ENCODE measurements around the gene LAMTOR4. TPM values are rescaled to one million over a fixed set of nuclear protein-coding genes. Genes with fewer than 3 reads are reported as not detected.
"Not testable (repeated sequence)": the region's sequence is repeated elsewhere in the genome, so short reads cannot be mapped to it uniquely, and the experiment has no call there.

Gene LAMTOR4
- total RNA-seq, 1 experiment from 2014 or later = 344 TPM

- DNase-seq (ENCODE audit: low spot score) = no peak
Measured at GRCh38 chr7:100171087-100171681, 22.5 kb downstream of the LAMTOR4 start.

GRCh38 chr7:100171840-100172239, 23.1 kb downstream of the LAMTOR4 start:
- DNase-seq (ENCODE audit: low spot score) = no peak

- DNase-seq (ENCODE audit: low spot score) = no peak
Measured at GRCh38 chr7:100173806-100174495, 25.2 kb downstream of the LAMTOR4 start.

GRCh38 chr7:100174582-100174981, 25.9 kb downstream of the LAMTOR4 start:
- DNase-seq (ENCODE audit: low spot score) = no peak

DNA sequence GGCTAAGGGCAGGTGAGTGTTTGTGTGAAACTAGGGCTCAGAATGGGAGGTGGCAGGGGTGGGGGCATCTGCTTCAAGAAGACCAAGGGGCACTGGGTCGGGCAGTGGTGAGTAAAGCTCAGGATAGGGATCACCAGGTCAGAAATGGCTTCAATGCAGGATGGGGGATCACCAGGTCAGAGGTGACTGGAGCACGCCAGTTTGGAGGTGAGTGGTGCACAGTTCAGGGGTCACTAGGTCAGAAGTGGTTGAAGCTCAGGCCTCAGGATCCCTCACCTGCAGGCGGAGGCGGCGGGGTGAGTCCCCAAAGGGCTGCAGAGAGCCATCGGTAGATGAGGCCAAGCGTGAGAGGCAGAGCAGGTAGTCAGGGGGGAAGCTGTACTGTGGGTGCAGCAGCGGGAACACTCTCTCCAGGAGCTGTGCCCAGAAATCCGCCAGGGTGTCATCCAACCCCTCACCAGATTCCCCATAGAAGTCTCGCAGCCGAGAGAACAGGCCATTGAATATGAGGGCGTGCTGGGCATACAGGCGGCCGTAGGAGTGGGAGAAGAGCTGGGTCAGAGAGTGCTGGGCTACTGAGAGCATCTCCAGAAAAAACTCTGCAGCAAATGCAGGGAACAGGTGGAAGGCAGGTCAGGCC, 26.7 kb downstream of the LAMTOR4 start:
- DNase-seq (ENCODE audit: low spot score) = no peak

DNA sequence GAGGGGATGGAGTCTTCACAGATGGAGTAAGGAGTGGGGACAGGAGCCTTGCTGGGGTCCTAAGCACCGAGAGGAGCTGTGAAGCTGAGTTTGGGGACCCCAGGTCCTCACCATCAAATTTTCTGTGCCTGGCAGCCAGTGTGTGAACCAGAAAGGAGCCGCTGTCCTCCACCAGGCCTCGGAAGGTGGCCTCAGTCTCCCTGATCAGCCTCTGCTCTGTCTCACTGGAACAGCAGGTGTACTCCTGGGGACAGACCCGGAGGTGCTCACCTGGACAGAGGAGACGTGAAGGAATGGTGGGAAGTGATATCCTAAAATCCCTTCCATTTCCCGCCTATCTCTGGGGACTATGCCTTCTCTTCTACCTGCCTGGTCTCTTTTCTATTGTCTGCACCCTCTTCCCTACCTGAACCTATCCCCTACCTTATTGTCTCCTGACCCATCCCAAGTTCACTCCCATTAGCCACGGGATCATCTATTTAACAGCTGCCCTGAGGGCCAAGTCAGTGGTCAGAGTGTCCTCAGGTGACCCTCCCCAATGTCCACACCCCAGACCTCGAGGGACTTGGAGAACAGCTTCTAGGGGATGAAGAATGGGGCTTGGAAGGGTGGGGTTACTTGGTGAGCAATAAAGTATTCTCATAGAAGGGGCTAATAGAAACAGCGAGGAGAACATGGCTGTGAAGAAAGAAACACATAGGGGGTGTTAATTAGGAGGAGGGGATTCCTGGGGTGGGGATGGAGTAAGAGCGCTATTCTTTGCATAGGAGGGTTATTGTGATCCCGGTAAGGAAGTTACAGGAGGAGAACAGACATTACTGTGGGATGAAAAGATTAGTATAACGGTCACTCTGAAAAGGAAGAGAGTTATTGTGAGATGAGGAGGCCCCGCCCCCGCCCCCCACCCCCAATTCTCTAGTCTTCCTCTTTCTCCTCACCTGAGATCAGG, 27.7 kb downstream of the LAMTOR4 start:
- no peak for DNase-seq (ENCODE audit: low spot score)

DNA sequence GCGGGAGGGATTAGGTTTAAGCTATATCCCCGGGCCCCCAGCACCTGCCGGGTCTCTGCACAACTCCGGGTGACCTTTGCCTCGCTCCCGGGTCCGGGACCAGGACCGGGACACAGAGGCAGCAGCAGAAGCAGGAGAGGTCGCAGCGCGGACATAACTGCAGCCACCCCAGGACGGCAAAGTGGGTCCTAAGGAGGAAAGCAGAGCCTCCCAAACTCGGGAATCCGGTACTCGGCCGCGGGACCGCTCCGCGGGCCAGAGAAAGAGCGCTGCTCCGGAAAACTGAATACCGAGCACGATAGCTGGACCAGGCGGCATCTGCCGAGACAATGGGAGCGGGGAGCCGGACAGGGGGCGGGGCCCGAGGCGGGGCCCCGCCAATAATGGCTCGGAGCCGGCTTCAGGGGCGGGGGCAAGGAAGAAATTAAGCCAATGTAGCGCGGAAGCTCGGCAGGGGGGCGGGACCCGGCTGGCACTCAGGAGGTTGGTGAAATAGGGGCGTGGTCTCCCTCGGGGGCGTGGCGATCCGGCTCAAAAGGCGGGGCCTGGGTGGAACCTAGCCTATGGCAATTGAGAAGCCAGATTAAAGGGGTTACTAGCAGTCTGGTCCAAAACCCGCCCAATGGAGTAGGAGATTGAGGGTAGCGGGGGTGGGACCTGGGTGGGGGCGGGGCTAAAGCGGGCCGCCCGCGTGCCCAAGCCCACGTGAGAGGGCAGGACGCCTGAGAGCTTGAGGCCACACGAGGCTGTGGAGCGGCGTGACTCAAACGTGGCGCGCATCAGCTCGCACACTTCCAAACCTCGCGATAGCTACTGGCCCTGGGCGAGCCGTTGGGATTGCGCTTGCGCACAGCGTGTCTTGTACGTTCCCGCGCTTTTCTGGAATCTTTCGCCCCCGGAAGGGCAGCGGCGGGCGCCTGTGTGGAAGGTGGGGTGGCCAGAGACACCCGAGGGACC, 28.6 kb downstream of the LAMTOR4 start, which contains the start of the genes GPC2 and STAG3:
TSS of gene GPC2 (minus strand) at position 337 of the 957 bp plus-strand sequence. CDS start at position 155, 182 bp downstream.
TSS of gene STAG3 (plus strand) at position 874 of the 957 bp plus-strand sequence. CDS start 2,639 bp downstream, outside the sequence.
- DNase-seq (ENCODE audit: low spot score) = peak; percentile 98

DNA sequence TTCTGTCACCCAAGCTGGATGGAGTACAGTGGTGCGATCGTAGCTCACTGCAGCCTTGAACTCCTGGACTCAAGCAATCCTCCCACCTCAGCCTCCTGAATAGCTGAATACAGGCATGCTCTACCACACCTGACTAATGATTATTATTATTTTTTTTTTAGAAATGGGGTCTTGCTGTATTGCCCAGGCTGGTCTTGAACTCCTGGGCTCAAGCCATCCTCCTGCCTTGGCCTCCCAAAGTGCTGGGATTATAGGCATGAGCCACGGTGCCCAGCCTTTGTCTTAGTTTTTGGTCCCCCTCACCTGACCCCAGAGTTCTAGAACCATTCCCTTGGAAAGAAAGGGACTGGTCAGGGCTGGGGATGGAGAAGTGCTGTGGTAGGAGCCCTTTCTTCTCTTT, 31.4 kb downstream of the LAMTOR4 start:
- DNase-seq (ENCODE audit: low spot score) = not testable (repeated sequence)

DNA sequence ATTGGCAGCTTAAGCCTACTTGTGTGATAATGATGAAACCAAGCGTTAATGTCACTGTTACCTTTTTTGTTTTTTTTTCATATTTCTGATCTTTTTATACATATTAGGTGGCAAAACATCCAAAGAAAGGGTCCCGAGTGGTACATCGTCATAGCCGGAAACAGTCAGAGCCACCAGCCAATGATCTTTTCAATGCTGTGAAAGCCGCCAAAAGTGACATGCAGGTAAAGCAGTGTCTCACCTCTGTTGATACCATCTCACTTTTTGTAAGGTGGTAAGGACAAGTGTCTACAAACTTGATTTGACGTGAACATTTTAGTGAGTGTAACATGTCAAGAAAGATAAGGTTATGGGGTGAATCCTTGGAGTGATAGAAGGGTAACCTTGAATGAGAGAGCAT, 33.9 kb downstream of the LAMTOR4 start:
- not testable (repeated sequence) for DNase-seq (ENCODE audit: low spot score)

GRCh38 chr7:100183090-100183489, 34.4 kb downstream of the LAMTOR4 start:
- not testable (repeated sequence) for DNase-seq (ENCODE audit: low spot score)

DNA sequence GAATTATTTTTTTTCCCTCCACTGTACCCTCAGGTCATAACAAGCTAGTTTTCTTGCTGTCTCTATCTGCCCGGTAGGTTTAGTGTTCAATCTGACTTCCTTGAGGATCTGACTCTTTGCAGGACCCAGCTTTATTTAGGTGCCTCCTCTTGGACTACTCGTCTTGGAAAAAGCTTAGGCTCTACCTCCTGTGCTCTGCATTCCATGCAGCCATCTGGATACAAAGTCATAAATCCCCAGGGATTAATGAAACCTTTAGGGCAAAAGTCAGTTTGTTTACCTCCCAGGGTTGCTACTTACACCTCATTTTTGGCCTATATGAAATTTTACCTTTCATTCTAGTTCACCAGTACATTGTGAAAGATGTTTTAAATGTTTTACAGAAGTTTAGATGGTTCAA, 37.0 kb downstream of the LAMTOR4 start:
- DNase-seq (ENCODE audit: low spot score) = no peak

GRCh38 chr7:100189061-100189460, 40.3 kb downstream of the LAMTOR4 start:
- DNase-seq (ENCODE audit: low spot score) = no peak

DNA sequence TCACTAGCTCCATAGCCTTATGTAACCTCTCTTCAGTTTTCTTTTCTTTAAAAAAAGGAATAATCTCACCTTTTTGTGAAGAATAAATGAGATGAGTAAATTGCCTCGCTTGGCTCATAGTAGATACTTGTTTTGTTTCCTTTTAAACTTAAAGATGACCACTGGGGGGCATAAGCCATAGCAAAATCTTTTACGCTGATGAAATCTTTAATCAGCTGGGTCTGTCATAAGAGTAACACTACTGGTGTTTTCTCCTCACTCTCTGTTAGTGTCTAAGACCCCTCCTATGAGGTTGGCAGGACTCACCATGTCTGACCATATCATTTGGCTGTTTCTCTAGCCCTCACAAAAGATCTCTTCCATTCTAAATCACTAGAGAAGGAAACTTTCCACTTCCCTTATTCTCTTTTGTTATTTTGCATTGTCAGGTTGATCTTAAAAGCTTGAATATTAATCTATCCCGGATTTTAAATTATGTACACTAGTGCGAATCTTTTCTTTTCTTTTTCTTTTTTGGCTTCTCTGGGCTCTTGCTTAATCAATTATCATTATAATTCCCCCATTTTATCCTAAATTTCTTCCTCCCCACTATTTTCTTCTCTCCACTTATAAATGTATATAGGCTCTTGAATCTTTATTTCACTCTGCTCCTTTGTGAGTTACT, 41.5 kb downstream of the LAMTOR4 start:
- DNase-seq (ENCODE audit: low spot score) = peak; percentile 57

DNA sequence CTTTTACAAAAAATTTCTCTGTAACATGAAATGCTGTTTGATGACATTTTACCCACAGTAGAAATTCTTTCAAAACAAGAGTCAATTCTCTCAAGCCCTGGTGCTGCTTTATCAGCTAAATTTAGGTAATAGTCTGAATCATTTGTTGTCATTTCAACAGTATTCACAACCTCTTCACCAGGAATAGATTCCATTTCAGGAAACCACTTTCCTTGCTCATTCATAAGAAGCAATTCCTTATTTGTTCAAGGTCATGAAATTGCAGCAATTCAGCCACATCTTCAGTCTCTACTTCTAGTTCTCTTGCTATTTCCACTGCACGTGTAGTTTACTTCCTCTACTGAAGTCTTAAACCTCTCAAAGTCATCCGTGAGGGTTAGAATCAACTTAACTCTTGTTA, 43.1 kb downstream of the LAMTOR4 start:
- no peak for DNase-seq (ENCODE audit: low spot score)

GRCh38 chr7:100192281-100192862, 43.7 kb downstream of the LAMTOR4 start:
- DNase-seq (ENCODE audit: low spot score) = not testable (repeated sequence)

GRCh38 chr7:100192969-100193368, 44.3 kb downstream of the LAMTOR4 start:
- no peak for DNase-seq (ENCODE audit: low spot score)

DNA sequence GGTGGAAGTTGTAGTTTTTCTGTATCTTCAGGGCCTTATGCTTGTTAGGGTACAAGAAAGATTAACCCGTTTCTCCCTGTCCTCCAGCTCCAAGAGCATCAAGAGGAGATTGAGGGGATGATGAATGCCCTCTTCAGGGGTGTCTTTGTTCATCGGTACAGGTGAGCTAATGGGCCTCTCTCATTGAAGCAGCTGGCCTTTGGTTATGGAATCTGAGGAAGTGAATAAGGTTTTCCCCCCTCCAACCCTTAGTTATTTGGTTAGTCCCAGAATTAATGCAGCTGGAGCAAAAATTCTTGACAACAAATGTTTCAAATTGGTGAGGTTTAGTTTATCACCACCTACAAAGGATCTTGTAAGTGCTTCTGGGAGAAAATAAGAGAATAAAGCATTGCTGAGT, 46.5 kb downstream of the LAMTOR4 start:
- DNase-seq (ENCODE audit: low spot score) = no peak

DNA sequence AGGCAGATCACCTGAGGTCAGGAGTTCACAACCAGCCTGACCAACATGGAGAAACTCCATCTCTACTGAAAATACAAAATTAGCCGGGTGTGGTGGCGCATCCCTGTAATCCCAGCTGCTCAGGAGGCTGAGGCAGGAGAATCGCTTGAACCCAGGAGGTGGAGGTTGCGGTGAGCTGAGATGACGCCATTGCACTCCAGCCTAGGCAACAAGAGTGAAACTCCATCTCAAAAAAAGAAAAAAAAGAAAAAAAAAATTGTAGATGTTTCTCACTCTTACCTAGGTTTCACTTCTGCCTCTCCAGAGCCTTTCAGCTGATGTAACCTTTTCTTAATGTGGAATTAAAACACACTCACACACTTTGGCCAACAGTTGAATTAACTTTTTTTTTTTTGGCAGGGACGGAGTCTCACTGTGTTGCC, 47.2 kb downstream of the LAMTOR4 start:
- DNase-seq (ENCODE audit: low spot score) = not testable (repeated sequence)

- DNase-seq (ENCODE audit: low spot score) = no peak
Measured at GRCh38 chr7:100198266-100198665, 49.5 kb downstream of the LAMTOR4 start.
